ENCODE data around the gene PRMT7.

DNA sequence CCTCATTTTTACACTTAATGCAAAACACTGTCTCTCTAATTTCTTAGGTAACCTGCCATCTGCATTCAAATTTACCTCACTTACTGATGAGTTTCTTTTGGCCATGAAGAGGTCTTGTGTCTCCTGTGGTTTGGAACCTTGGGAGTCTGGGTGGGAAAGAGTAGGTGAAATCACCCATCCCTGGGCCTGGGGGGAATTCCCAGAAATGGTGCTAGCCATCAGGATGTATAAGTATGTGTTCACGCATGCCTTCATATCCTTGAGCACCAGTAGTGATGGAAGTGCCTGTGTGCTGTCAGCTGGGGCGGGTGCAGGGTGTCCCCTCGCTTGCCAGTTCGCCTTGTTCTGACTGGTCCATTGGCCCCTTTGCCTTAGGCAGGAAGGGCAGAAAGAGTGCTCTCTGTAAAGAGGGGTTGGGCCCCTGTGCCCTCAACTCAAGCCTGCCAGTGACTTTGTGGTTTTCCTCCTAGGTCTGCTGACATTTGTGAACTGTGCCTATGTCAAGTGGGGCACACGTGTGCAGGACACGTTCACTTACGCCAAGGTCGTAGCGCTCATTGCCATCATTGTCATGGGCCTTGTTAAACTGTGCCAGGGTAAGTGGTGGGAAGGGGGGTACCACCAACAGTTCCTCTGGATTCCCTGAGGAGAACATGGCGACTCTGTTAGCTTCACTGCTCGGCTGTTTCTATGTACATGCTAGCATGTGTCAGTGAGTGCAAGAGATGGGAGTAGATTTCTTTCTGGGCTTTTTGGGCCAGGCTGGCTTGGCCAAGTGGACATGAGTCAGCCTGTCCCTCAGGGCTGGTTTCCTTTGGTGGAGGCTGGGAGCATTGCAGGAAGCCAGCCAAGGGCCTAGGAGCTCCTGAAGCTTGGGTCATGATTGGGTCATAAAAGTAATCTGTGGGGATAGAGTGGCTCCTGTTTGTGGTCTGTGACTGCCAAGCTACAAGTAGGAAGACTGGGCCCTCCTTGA, 23.3 kb upstream of the PRMT7 start:
- TF ChIP-seq, protein P1, sequence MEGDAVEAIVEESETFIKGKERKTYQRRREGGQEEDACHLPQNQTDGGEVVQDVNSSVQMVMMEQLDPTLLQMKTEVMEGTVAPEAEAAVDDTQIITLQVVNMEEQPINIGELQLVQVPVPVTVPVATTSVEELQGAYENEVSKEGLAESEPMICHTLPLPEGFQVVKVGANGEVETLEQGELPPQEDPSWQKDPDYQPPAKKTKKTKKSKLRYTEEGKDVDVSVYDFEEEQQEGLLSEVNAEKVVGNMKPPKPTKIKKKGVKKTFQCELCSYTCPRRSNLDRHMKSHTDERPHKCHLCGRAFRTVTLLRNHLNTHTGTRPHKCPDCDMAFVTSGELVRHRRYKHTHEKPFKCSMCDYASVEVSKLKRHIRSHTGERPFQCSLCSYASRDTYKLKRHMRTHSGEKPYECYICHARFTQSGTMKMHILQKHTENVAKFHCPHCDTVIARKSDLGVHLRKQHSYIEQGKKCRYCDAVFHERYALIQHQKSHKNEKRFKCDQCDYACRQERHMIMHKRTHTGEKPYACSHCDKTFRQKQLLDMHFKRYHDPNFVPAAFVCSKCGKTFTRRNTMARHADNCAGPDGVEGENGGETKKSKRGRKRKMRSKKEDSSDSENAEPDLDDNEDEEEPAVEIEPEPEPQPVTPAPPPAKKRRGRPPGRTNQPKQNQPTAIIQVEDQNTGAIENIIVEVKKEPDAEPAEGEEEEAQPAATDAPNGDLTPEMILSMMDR (IDR thresholded peaks at IDR 0.05; ENCODE audit: borderline replicate concordance, extremely low read depth, low read length, poor library complexity, severe bottlenecking) = no peak
- no peak for TF ChIP-seq EZH2 (IDR thresholded peaks at IDR 0.05; ENCODE audit: borderline replicate concordance, low read depth, low read length, severe bottlenecking)

All from DND-41 (cell line).